Left ventricle myocardium inferior (tissue), 1 donor: ENCODE data around the gene AZU1. TPM values are rescaled to one million over a fixed set of nuclear protein-coding genes. Genes with fewer than 3 reads are reported as not detected.

Source experiments
- DNase-seq: peaks from one replicate; pipeline ENCODE4 v3.0.0-alpha.2; 2020
- H3K27ac ChIP-seq: fragments of 200-600 bp; replicated peaks from 2 replicates; pipeline ENCODE4 v1.8.0; 2021
- H3K27me3 ChIP-seq: fragments of 200-600 bp; 2 replicates; pipeline ENCODE4 v1.8.0; 2021; ENCODE audit warnings: low read depth
- H3K36me3 ChIP-seq: fragments of 200-600 bp; 2 replicates; pipeline ENCODE4 v1.8.0; 2021
- H3K4me1 ChIP-seq: fragments of 200-600 bp; 2 replicates; pipeline ENCODE4 v1.8.0; 2021
- H3K4me3 ChIP-seq: fragments of 200-600 bp; 2 replicates; pipeline ENCODE4 v1.8.0; 2021; ENCODE audit warnings: mild to moderate bottlenecking, moderate library complexity
- H3K9me3 ChIP-seq: fragments of 200-600 bp; replicated peaks from 2 replicates; pipeline ENCODE4 v1.8.0; 2021
- intact Hi-C: fragments of 100-400 bp; cut with micrococcal nuclease; formaldehyde crosslinking; loops from one replicate; pipeline ENCODE4 v1.11.0; 2022
- total RNA-seq: library from RNA; stranded (reverse); fragmentation: NEBNext Ultra II Directional; extraction: Animal tissue kit (Norgen Biotek cat#: 25700); gene quantifications from one replicate; pipeline ENCODE4 v1.2.1, GENCODE V29; 2021
- TF ChIP-seq, protein P1 (sequence below): fragments of 200-600 bp; IDR thresholded peaks from 2 replicates; pipeline ENCODE4 v1.8.0; 2021; ENCODE audit warnings: antibody characterized with exemption, mild to moderate bottlenecking, borderline replicate concordance
- donor health status: DM: no; HTN: yes; CAD: no; lungs with severe emphysema.

The AZU1 gene
- total RNA-seq, 1 donor from 2014 or later = not detected

GRCh38 chr19:861756-862580 lies 34.3 kb downstream of the AZU1 start:
- DNase-seq = no peak
- TF ChIP-seq, protein P1, sequence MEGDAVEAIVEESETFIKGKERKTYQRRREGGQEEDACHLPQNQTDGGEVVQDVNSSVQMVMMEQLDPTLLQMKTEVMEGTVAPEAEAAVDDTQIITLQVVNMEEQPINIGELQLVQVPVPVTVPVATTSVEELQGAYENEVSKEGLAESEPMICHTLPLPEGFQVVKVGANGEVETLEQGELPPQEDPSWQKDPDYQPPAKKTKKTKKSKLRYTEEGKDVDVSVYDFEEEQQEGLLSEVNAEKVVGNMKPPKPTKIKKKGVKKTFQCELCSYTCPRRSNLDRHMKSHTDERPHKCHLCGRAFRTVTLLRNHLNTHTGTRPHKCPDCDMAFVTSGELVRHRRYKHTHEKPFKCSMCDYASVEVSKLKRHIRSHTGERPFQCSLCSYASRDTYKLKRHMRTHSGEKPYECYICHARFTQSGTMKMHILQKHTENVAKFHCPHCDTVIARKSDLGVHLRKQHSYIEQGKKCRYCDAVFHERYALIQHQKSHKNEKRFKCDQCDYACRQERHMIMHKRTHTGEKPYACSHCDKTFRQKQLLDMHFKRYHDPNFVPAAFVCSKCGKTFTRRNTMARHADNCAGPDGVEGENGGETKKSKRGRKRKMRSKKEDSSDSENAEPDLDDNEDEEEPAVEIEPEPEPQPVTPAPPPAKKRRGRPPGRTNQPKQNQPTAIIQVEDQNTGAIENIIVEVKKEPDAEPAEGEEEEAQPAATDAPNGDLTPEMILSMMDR = no peak
- Histone ChIP-seq H3K27me3 (peaks cover 52% of the 10 kb centered on the region), H3K9me3 (no peaks in the 10 kb centered on the region), H3K36me3 (no peaks in the 10 kb centered on the region), H3K27ac (no peak overlapping the region), H3K4me1 (peaks cover 32% of the 10 kb centered on the region), H3K4me3 (peak overlapping the region; percentile 65)
- intact Hi-C loops = no loop called here

- peaks cover 2% of the 10 kb centered on the region for H3K36me3 ChIP-seq
- peaks cover 47% of the 10 kb centered on the region for H3K27me3 ChIP-seq
- intact Hi-C loops = no loop called here
- H3K27ac ChIP-seq = no peak overlapping the region
- DNase-seq = no peak
- TF ChIP-seq, protein P1 = no peak
- peaks cover 35% of the 10 kb centered on the region for H3K4me1 ChIP-seq
- H3K9me3 ChIP-seq = no peaks in the 10 kb centered on the region
- peak overlapping the region; percentile 65 for H3K4me3 ChIP-seq
Observed at GRCh38 chr19:862581-863314, 35.1 kb downstream of the AZU1 start.

- Histone ChIP-seq H3K36me3 (peaks cover 8% of the 10 kb centered on the region), H3K27me3 (peaks cover 42% of the 10 kb centered on the region), H3K9me3 (no peaks in the 10 kb centered on the region), H3K4me1 (peaks cover 40% of the 10 kb centered on the region), H3K27ac (peak overlapping the region; percentile 30), H3K4me3 (peak overlapping the region; percentile 25)
- TF ChIP-seq, protein P1 = no peak
- intact Hi-C loops = no loop called here
- DNase-seq = no peak
Observed at GRCh38 chr19:863315-863620, 35.6 kb downstream of the AZU1 start.

GRCh38 chr19:866769-867300 lies 39.2 kb downstream of the AZU1 start:
- DNase-seq = no peak
- Histone ChIP-seq H3K4me1 (peaks cover 51% of the 10 kb centered on the region), H3K27me3 (peaks cover 9% of the 10 kb centered on the region), H3K4me3 (no peak overlapping the region), H3K36me3 (peaks cover 10% of the 10 kb centered on the region), H3K9me3 (no peaks in the 10 kb centered on the region), H3K27ac (no peak overlapping the region)
- TF ChIP-seq, protein P1 = no peak
- intact Hi-C loops = no loop called here

- Histone ChIP-seq H3K4me1 (peaks cover 56% of the 10 kb centered on the region), H3K27me3 (peaks cover 8% of the 10 kb centered on the region), H3K9me3 (no peaks in the 10 kb centered on the region), H3K36me3 (peaks cover 10% of the 10 kb centered on the region), H3K4me3 (no peak overlapping the region), H3K27ac (no peak overlapping the region)
- TF ChIP-seq, protein P1 = no peak
- intact Hi-C loops = no loop called here
- DNase-seq = no peak
Observed at GRCh38 chr19:867301-867793, 39.7 kb downstream of the AZU1 start.
